Upper lobe of right lung (tissue), 1 donor: ENCODE measurements around the gene EVI5. TPM values are rescaled to one million over a fixed set of nuclear protein-coding genes. Genes with fewer than 3 reads are reported as not detected.

Source experiments
- ATAC-seq: fragments of 200-7000 bp; cut with Tn5 transposase; one replicate; pipeline ENCODE4 v1.9.1; 2020; ENCODE audit warnings: mild to moderate bottlenecking, moderate library complexity
- DNase-seq: peaks from one replicate; pipeline ENCODE4 v3.0.0-alpha.2; 2020
- H3K27ac ChIP-seq: fragments of 200-600 bp; one replicate; pipeline ENCODE4 v1.8.0; 2022
- H3K27me3 ChIP-seq: fragments of 200-600 bp; one replicate; pipeline ENCODE4 v1.8.0; 2022; ENCODE audit warnings: mild to moderate bottlenecking
- H3K36me3 ChIP-seq: fragments of 200-600 bp; one replicate; pipeline ENCODE4 v1.8.0; 2022
- H3K4me1 ChIP-seq: fragments of 200-600 bp; one replicate; pipeline ENCODE4 v1.8.0; 2022
- H3K4me3 ChIP-seq: fragments of 200-600 bp; one replicate; pipeline ENCODE4 v1.8.0; 2022; ENCODE audit warnings: mild to moderate bottlenecking
- H3K9me3 ChIP-seq: fragments of 200-600 bp; one replicate; pipeline ENCODE4 v1.8.0; 2022
- CTCF ChIP-seq: fragments of 200-600 bp; IDR thresholded peaks from one replicate; pipeline ENCODE4 v1.8.0; 2022; ENCODE audit warnings: antibody characterized with exemption
- intact Hi-C: fragments of 100-400 bp; cut with DNase I; formaldehyde crosslinking; loops from one replicate; pipeline ENCODE4 v1.11.0; 2022
- total RNA-seq: library from RNA; stranded (reverse); fragmentation: NEBNext Ultra II Directional; extraction: Animal tissue kit (Norgen Biotek cat#: 25700); gene quantifications from one replicate; pipeline ENCODE4 v1.2.1, GENCODE V29; 2021
- donor health status: DM: no; HTN: yes; CAD: no; lungs with severe emphysema.

The EVI5 gene
- total RNA-seq, 1 donor from 2014 or later = 43.7 TPM

- no peak for TF ChIP-seq CTCF
- H3K4me3 ChIP-seq = no peak overlapping the region
- DNase-seq = no peak
- no peaks in the 10 kb centered on the region for H3K9me3 ChIP-seq
- ATAC-seq = peak; percentile 47
- no peaks in the 10 kb centered on the region for H3K4me1 ChIP-seq
- H3K27ac ChIP-seq = no peak overlapping the region
- intact Hi-C loops = no loop called here
- no peaks in the 10 kb centered on the region for H3K36me3 ChIP-seq
- no peaks in the 10 kb centered on the region for H3K27me3 ChIP-seq
These were observed 200.8 kb downstream of the EVI5 start for GRCh38 chr1:92583821-92584760.

- no peaks in the 10 kb centered on the region for H3K36me3 ChIP-seq
- no peak for DNase-seq
- TF ChIP-seq CTCF = no peak
These were observed 207.5 kb downstream of the EVI5 start for GRCh38 chr1:92577261-92577895.

GRCh38 chr1:92575123-92575522 lies 209.8 kb downstream of the EVI5 start:
- ATAC-seq (no peak), DNase-seq (no peak)
- intact Hi-C loops = no loop called here
- Histone ChIP-seq H3K4me3 (no peak overlapping the region), H3K27ac (no peak overlapping the region), H3K27me3 (no peaks in the 10 kb centered on the region), H3K4me1 (no peaks in the 10 kb centered on the region), H3K36me3 (no peaks in the 10 kb centered on the region), H3K9me3 (no peaks in the 10 kb centered on the region)
- TF ChIP-seq CTCF = no peak

More at GRCh38 chr1:92577261-92577895, 207.5 kb downstream of the EVI5 start:
- Histone ChIP-seq H3K9me3 (no peaks in the 10 kb centered on the region), H3K27ac (no peak overlapping the region), H3K27me3 (no peaks in the 10 kb centered on the region), H3K4me3 (no peak overlapping the region), H3K4me1 (no peaks in the 10 kb centered on the region)
- intact Hi-C loops = no loop called here
- ATAC-seq = no peak

GRCh38 chr1:92572520-92572919 lies 212.4 kb downstream of the EVI5 start:
- H3K36me3 ChIP-seq = no peaks in the 10 kb centered on the region
- TF ChIP-seq CTCF = no peak
- no peak for ATAC-seq
- H3K27ac ChIP-seq = no peak overlapping the region
- H3K27me3 ChIP-seq = no peaks in the 10 kb centered on the region
- intact Hi-C loops = no loop called here
- H3K4me3 ChIP-seq = no peak overlapping the region
- H3K9me3 ChIP-seq = no peaks in the 10 kb centered on the region
- H3K4me1 ChIP-seq = no peaks in the 10 kb centered on the region
- DNase-seq = no peak

GRCh38 chr1:92571578-92571977 lies 213.3 kb downstream of the EVI5 start:
- no peak for TF ChIP-seq CTCF
- H3K4me3 ChIP-seq = no peak overlapping the region
- no peaks in the 10 kb centered on the region for H3K36me3 ChIP-seq
- no peak for ATAC-seq
- no peak for DNase-seq
- no peaks in the 10 kb centered on the region for H3K9me3 ChIP-seq
- H3K27ac ChIP-seq = no peak overlapping the region
- intact Hi-C loops = no loop called here
- no peaks in the 10 kb centered on the region for H3K27me3 ChIP-seq
- H3K4me1 ChIP-seq = no peaks in the 10 kb centered on the region
